Measurements from ENCODE around the gene HTR1B. TPM values are rescaled to one million over a fixed set of nuclear protein-coding genes. Genes with fewer than 3 reads are reported as not detected.

HTR1B gene
- total and polyA plus RNA-seq, 2 donors from 2014 or later, result 0.26 to 1.9 TPM

- no peak for TF ChIP-seq CTCF (IDR thresholded peaks at IDR 0.05; ENCODE audit: borderline replicate concordance, extremely low read depth, insufficient read depth)
- peak in 1 of 5 donors; percentile 46 for DNase-seq
These were observed 11.7 kb upstream of the HTR1B start for GRCh38 chr6:77474973-77475372.

GRCh38 chr6:77474286-77474956 lies 11.1 kb upstream of the HTR1B start:
- H3K4me3 ChIP-seq (ENCODE audit: low read length in 3 of 3), result no peak overlapping the region
- H3K27ac ChIP-seq (ENCODE audit: low read depth in 2 of 2, low read length in 2 of 2), result no peak overlapping the region
- no peak overlapping the region for H3K9ac ChIP-seq (ENCODE audit: low read length in 3 of 3)
- no peaks in the 10 kb centered on the region for H3K4me1 ChIP-seq (ENCODE audit: control insufficient read depth in 2 of 3, insufficient read depth in 2 of 3, low read depth in 1 of 3, low read length in 3 of 3)
- intact Hi-C loops (cut with DNase I), result no loop called here
- no peaks in the 10 kb centered on the region for H3K9me3 ChIP-seq (ENCODE audit: control insufficient read depth in 2 of 3, insufficient read depth in 1 of 3, low read length in 3 of 3)
- FAIRE-seq (no peak), DNase-seq (no peak)
- no peaks in the 10 kb centered on the region for H3K36me3 ChIP-seq (ENCODE audit: control insufficient read depth in 2 of 3, insufficient read depth in 3 of 3, low read length in 3 of 3)
- TF ChIP-seq CTCF (IDR thresholded peaks at IDR 0.05; ENCODE audit: borderline replicate concordance, extremely low read depth, insufficient read depth), result no peak
- no peaks in the 10 kb centered on the region for H3K27me3 ChIP-seq (ENCODE audit: control insufficient read depth, insufficient read depth, low read length)

More at GRCh38 chr6:77474973-77475372, 11.7 kb upstream of the HTR1B start:
- intact Hi-C loops (cut with DNase I), result no loop called here
- no peak overlapping the region for H3K9ac ChIP-seq (ENCODE audit: low read length in 3 of 3)
- no peaks in the 10 kb centered on the region for H3K4me1 ChIP-seq (ENCODE audit: control insufficient read depth in 2 of 3, insufficient read depth in 2 of 3, low read depth in 1 of 3, low read length in 3 of 3)
- H3K27ac ChIP-seq (ENCODE audit: low read depth in 2 of 2, low read length in 2 of 2), result no peak overlapping the region
- H3K27me3 ChIP-seq (ENCODE audit: control insufficient read depth, insufficient read depth, low read length), result no peaks in the 10 kb centered on the region
- no peak for FAIRE-seq
- no peaks in the 10 kb centered on the region for H3K9me3 ChIP-seq (ENCODE audit: control insufficient read depth in 2 of 3, insufficient read depth in 1 of 3, low read length in 3 of 3)
- no peaks in the 10 kb centered on the region for H3K36me3 ChIP-seq (ENCODE audit: control insufficient read depth in 2 of 3, insufficient read depth in 3 of 3, low read length in 3 of 3)
- H3K4me3 ChIP-seq (ENCODE audit: low read length in 3 of 3), result no peak overlapping the region

- no peak for DNase-seq
- H3K36me3 ChIP-seq (ENCODE audit: control insufficient read depth in 2 of 3, insufficient read depth in 3 of 3, low read length in 3 of 3), result no peaks in the 10 kb centered on the region
These were observed 7.7 kb upstream of the HTR1B start for GRCh38 chr6:77470983-77471382.

More at GRCh38 chr6:77470983-77471382, 7.7 kb upstream of the HTR1B start:
- FAIRE-seq, result no peak
- no peak overlapping the region for H3K4me3 ChIP-seq (ENCODE audit: low read length in 3 of 3)
- TF ChIP-seq CTCF (IDR thresholded peaks at IDR 0.05; ENCODE audit: borderline replicate concordance, extremely low read depth, insufficient read depth), result no peak
- no peak overlapping the region for H3K27ac ChIP-seq (ENCODE audit: low read depth in 2 of 2, low read length in 2 of 2)
- intact Hi-C loops (cut with DNase I), result no loop called here
- H3K9me3 ChIP-seq (ENCODE audit: control insufficient read depth in 2 of 3, insufficient read depth in 1 of 3, low read length in 3 of 3), result no peaks in the 10 kb centered on the region
- no peak overlapping the region for H3K9ac ChIP-seq (ENCODE audit: low read length in 3 of 3)
- H3K4me1 ChIP-seq (ENCODE audit: control insufficient read depth in 2 of 3, insufficient read depth in 2 of 3, low read depth in 1 of 3, low read length in 3 of 3), result no peaks in the 10 kb centered on the region
- peaks cover 5% of the 10 kb centered on the region for H3K27me3 ChIP-seq (ENCODE audit: control insufficient read depth, insufficient read depth, low read length)

All from kidney (tissue), 14 donors.